NCI-H1048 (cell line): ENCODE results near the gene ZMIZ1.

ENCODE experiments used
- DNase-seq: peaks from one replicate; lab custom pipeline; 2025; lab: John Stamatoyannopoulos, UW

The ZMIZ1 gene

GRCh38 chr10:79186486-79187120 is 117.8 kb downstream of the ZMIZ1 start:
- DNase-seq: no peak

GRCh38 chr10:79187121-79187940 is 118.6 kb downstream of the ZMIZ1 start:
- no peak for DNase-seq

- no peak for DNase-seq
These were observed 119.6 kb downstream of the ZMIZ1 start for GRCh38 chr10:79188154-79188965.

- DNase-seq: no peak
These were observed 120.4 kb downstream of the ZMIZ1 start for GRCh38 chr10:79189181-79189580.

- DNase-seq: no peak
These were observed 121.2 kb downstream of the ZMIZ1 start for GRCh38 chr10:79189853-79190435.

- DNase-seq: no peak
These were observed 122.0 kb downstream of the ZMIZ1 start for GRCh38 chr10:79190740-79191261.

GRCh38 chr10:79191951-79192676 is 123.3 kb downstream of the ZMIZ1 start:
- DNase-seq: no peak

- no peak for DNase-seq
These were observed 123.9 kb downstream of the ZMIZ1 start for GRCh38 chr10:79192677-79193003.

GRCh38 chr10:79193694-79194382 is 125.1 kb downstream of the ZMIZ1 start:
- no peak for DNase-seq

GRCh38 chr10:79195091-79195923 is 126.5 kb downstream of the ZMIZ1 start:
- DNase-seq: no peak

- no peak for DNase-seq
These were observed 128.0 kb downstream of the ZMIZ1 start for GRCh38 chr10:79196470-79197461.

- no peak for DNase-seq
These were observed 128.8 kb downstream of the ZMIZ1 start for GRCh38 chr10:79197558-79197957.

GRCh38 chr10:79200346-79200745 is 131.6 kb downstream of the ZMIZ1 start:
- DNase-seq: no peak

- DNase-seq: no peak
These were observed 132.9 kb downstream of the ZMIZ1 start for GRCh38 chr10:79201706-79202105.

GRCh38 chr10:79202188-79203013 is 133.6 kb downstream of the ZMIZ1 start:
- no peak for DNase-seq

- DNase-seq: no peak
These were observed 134.4 kb downstream of the ZMIZ1 start for GRCh38 chr10:79203014-79203644.

- DNase-seq: no peak
These were observed 135.1 kb downstream of the ZMIZ1 start for GRCh38 chr10:79203833-79204232.
